ENCODE measurements around the gene ZBTB39.
"Not testable (repeated sequence)": the region's sequence is repeated elsewhere in the genome, so short reads cannot be mapped to it uniquely, and the experiment has no call there.

Gene ZBTB39, protein sequence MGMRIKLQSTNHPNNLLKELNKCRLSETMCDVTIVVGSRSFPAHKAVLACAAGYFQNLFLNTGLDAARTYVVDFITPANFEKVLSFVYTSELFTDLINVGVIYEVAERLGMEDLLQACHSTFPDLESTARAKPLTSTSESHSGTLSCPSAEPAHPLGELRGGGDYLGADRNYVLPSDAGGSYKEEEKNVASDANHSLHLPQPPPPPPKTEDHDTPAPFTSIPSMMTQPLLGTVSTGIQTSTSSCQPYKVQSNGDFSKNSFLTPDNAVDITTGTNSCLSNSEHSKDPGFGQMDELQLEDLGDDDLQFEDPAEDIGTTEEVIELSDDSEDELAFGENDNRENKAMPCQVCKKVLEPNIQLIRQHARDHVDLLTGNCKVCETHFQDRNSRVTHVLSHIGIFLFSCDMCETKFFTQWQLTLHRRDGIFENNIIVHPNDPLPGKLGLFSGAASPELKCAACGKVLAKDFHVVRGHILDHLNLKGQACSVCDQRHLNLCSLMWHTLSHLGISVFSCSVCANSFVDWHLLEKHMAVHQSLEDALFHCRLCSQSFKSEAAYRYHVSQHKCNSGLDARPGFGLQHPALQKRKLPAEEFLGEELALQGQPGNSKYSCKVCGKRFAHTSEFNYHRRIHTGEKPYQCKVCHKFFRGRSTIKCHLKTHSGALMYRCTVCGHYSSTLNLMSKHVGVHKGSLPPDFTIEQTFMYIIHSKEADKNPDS

DNA sequence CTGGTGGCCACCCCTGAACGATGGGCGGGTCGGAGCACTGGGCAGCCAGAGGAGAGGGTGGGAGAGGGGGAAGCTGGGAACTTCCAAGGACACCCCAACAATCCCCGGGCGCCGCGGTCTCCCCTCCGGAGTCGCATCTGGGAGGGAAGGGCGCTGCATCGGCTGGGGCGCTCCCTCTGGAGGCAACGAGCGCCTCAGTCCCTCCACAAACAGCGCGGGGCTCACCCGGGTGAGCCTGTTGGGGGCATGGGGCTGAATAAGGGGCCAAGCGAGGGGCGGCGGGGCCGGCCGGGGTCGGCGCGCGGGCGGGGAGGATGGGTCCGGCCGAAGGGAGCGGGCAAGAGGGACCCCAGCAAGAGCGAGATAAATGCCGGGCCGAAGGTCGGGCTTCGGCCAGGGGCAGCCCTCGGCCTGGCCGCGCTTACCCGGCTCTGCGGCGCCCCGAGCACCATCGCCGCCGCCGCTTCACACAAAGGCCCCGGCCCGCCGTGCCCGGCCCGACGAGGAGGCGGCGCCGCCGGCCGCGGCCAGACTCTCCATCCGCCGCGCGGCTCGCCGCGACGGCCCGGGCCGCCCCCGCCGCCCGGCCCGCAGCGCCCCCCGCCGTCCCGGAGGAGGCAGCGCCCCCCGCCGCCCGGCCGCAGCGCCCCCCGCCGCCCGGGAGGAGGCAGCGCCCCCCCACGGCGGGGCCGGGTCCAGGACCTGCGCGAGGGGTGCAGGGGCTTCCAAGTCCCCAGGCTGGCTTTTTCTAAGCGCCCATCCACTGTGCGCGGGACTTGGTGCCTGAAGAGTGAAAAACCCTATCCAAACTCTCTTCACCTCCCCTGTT lies at the start of gene ZBTB39:
TSS of gene ZBTB39 (minus strand) at position 567 of the 829 bp plus-strand sequence. CDS start 1,629 bp downstream, outside the sequence.
- DNase-seq = peak; percentile 70

DNA sequence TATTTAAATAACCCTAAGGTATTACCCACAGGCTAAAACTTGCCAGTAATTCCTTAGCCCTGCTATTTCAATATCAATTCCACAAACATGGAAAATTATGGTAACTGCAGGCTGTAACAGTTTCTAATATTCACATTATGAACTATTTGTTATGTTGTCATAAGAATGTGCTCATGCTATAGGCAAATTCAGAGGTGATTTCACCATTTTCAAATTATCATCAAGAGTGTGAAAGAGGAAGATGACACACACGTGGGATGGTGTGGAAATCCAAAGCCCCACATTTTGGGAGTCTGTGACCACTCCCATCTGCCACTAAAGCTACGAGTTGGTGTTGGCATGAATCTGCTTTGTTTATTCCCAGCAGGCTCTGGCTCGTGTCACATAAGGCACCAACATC lies 49.5 kb upstream of the ZBTB39 start:
- no peak for DNase-seq

GRCh38 chr12:57053901-57054300 lies 47.6 kb upstream of the ZBTB39 start:
- DNase-seq = not testable (repeated sequence)

DNA sequence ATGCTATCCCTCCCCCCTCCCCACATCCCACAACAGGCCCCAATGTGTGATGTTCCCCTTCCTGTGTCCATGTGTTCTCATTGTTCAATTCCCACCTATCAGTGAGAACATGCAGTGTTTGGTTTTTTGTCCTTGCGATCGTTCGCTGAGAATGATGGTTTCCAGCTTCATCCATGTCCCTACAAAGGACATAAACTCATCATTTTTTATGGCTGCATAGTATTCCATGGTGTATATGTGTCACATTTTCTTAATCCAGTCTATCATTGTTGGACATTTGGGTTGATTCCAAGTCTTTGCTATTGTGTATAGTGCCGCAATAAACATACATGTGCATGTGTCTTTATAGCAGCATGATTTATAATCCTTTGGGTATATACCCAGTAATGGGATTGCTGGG lies 46.8 kb upstream of the ZBTB39 start:
- not testable (repeated sequence) for DNase-seq

DNA sequence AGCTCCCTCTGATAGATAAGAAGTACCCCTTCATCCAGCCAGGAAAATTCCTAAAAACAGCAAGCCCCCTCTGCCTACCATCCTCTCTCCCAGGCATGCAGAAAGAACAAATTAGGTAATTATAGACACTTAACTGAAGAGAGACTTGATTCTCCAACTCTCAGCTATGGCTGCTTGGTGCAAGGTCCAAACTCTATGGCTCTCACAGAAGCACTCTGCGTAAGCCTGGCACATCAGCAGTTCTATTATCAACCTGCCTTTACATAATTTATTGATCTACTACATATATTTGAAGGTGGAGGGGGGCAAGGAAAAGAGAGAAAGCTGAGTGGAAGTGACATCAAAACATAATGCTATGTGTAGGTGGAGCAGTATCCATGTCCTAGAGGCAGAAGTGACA lies 44.7 kb upstream of the ZBTB39 start:
- DNase-seq = no peak

DNA sequence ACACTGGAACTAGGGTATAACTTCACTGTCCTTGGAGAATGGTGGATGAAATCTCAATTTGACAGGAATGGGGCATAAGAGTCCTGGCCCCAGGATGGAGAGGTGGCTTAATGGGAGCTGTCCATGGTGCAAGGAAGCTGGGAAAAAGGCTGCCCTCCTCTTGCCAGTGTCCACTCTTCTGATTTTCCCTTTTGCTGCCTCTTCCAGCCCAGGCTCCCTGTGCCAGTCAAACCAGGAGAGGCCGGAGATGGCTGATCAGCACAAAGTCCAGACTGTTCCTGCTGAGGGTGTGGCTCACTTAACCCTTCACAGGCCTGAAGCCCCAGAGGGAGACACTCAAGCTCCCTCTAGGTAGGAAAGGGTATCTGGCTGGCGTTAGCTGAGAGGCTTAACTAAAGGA lies 43.5 kb upstream of the ZBTB39 start, which contains the start of gene MYO1A:
TSS of gene MYO1A (minus strand) at position 240 of the 400 bp plus-strand sequence. CDS start 1,806 bp downstream, outside the sequence.
- no peak for DNase-seq

DNA sequence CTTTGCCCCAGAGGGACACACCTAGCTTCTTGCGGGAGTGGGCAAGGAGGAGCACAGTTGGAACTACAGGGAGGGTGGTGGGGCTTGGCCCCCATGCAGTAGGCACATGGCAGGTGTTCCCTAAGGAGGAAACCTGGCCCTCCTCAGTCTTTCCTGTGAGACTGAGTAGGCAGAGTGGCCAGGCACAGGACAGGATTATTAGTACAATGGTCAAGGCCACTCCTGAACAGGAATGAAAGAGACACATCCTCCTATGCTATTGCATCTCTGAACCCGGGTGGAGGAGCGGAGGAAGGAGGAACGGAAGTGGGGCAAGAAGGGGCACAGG lies 42.7 kb upstream of the ZBTB39 start:
- no peak for DNase-seq

DNA sequence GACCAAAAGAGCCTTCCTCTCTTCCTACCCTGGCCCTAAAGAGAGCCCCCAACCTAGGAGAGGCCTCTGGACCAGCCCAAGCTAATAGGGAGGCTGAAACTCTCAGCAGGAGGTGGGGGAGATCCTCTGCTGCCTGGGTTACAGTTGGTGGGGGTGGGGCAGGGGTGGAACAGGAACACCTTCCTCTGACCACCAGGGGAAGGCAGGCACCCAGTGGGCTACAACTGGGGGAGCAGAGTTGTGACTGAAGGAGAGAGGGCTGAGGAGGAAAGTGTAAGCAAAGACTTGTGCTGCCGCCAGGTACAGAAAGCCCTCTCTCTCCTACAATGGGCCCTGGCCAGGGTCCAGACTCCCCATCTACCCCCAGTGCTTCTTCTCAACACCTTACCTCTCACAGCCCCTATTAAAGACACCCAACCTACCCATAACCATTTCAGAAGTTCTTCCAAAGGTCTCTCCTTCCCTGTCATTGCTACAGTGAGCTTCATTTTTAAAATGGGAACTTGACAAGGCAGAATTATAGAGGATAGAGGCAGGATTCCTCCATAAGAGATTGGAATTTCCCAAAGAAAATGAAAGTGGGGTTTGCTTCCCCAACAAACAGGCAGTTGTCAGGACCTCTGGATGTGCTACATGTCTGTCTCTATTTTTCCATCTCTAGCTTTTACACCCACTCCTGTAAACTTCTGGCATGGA lies 42.2 kb upstream of the ZBTB39 start:
- no peak for DNase-seq

DNA sequence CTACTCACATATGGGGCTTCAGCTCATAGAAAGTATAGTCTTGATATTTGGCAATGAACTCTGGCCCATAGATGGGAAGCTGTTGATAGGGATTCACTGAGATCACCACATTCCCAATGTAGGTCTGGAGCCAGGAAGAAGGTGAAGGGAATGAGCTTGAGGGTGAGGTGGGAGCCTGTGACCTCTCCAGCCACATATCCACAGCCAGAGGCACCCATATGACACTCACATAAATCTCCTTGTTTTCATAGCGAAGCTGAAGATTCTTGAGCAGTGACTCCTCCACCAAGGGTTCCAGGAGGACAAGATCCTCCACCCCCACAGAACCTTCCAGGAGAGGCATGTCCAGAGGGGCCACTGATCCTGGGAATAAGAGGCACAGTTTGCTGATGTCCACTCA lies 41.6 kb upstream of the ZBTB39 start:
- no peak for DNase-seq

DNA sequence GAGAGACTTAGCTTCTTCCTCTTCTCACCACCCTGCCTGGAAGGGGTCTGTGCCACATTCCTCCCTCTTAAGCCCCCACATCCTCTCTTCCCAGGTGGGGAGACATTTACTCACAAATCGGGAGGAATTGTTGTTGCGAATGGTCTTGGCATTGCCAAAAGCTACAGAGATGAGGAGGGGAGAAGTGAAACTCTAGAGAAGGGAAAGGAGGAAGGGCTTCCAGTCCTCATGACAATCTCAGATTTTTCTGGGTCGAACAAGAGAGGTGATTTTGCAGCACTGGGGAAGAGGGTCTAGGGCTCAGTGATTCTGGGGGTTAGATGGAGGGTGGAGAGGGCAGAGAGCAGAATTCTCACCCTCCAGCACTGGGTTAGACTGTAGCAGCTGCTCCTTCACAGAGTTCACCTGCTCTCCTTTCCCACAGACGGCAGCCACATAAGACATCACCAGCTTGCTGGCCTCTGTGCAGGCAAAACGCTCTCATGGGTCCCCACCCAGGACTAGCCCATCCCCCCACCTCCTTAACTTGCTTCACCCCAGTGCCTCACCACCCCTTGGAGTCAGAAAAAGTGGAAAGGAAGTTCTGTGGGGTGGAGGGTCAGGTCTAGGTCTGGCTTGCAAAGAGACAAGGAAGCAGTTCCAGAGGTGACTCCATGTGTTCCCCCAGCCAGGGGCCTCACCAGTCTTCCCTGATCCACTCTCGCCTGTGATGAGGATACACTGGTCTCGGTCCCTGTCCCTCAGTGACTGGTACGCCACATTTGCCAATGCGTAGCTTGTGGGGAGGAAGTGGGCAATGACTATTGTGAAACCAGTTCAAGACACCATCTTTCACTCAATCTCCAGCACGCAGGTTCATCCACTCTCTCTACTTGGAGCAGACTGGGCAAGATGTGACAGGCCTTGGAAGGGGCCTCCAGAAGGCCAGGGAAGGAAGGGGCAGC lies 40.9 kb upstream of the ZBTB39 start:
- DNase-seq = no peak

DNA sequence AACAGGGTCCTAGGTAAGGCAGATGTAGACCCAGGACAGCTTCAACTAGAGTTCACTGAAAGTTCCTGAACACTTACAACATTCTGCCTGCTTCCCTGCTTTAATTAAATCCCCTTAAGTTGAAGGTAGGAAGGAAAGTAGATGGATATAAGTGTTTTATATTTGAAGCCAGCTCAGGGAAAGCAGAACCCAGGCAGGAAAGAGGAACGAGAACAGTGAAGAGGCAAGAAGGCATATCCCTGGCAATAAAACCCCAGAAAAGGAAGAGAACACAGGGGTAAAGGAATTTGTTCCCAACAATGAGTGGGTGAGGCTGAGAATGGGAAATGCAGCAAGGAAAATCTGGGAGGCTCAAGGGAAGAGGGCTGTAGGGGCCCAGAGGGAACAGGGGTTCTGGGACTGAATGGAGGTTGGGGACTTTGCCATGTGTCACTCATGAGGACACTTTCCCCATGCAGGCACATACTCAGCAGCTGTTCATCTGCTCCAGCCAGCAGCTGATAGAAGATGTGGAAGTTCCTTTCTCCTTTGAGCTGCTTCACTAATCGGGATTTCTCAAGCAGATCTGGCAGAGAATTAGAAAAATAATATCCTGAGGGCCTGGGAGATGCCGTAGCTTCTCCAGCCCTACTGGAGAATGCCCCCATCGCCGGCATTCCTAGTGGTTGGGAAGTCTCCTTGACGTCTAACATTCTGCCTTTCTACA lies 39.9 kb upstream of the ZBTB39 start:
- DNase-seq = no peak

GRCh38 chr12:57044889-57045288 lies 38.5 kb upstream of the ZBTB39 start:
- no peak for DNase-seq

- DNase-seq = no peak
Measured at GRCh38 chr12:57044468-57044867, 38.1 kb upstream of the ZBTB39 start.

DNA sequence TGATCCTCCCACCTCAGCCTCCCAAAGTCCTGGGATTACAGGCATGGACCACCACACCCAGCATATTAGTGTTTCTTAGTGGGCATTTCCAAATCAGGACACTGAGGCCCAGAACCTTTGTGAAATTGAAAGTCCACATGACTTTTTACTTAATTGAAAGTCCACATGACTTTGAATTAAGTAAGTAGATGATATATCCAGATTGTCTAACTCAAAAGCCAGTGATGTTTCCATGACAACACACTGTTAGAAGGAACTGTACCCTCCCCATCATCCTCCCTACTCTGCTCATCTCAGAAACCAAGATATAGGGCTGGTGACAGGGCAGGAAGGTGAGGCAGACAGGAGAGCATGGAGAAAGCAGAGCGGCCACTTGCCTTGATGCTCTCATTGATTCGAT lies 36.3 kb upstream of the ZBTB39 start:
- no peak for DNase-seq

- no peak for DNase-seq
Measured at GRCh38 chr12:57040750-57041149, 34.4 kb upstream of the ZBTB39 start.

GRCh38 chr12:57040211-57040610 lies 33.9 kb upstream of the ZBTB39 start:
- no peak for DNase-seq

DNA sequence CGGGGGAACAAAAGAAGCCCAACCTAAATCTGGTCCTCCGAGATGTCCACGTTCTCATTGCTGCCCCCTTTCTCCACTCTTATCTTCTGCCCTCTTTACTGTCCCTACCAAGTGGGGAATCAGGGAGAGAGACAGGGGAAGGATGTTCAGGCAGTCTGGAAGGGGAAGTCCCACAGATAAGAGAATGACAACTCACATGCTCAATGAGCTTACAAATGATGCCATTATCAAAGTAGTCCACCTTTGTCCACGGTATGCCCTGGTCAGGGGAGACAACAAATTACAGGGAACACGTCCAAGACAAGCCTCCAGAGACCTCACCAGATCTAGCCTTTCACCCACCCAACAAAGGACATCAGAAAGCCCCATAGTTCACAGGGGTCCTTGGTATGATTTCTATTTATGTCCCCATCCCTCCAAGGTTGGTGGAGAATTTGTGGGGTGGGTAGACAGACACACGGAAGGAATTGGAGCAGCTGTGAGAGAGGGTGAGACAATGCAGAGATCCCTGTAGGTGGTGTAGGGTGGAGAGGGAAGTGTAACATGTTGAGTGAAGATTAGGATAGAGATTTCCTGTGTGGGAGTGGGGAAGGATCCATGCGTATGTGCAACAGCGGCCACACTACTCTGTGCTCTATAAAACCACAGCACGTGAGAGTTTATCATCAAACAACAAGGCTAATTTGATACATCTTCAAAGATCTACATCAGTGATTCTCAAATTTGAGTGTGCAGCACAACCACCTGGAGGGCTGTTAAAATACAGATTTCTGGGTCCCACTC lies 32.9 kb upstream of the ZBTB39 start:
- no peak for DNase-seq

DNA sequence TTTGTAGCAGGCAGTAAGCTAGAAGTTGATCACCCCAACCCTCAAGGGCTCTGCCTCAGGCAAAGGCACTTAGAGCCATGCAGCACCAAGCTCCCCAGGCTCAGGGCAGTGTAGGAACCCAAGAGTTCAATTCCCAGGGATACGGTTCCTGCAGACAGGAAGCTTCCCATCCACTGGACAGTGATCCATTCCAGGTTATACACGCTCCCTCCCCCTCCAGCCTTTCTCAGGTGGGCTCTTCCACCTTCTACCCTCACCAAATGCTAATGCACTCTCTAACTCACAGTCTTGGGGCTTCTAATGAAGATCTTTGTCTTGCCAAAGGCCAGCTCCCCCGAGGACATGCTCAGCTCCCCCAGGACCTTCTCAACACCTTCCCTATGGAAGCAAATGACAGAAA lies 30.9 kb upstream of the ZBTB39 start:
- DNase-seq = no peak

DNA sequence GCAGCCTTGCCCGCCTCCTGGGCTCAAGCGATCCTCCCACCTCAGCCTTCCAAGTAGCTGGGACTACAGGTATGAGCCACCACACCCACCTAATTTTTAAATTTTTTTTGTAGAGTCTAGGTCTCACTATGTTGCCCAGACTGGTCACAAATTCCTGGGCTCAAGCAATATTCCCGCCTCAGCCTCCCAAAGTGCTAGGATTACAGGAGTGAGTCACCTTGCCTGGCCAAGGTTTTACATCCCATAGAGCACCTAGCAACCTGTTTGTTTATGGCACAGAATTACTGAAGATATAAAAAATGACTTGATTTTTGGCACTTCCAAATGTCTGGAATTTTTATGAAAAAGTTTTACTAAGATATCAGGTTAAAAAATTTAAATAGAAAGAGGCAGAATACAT lies 27.1 kb upstream of the ZBTB39 start:
- DNase-seq = no peak

GRCh38 chr12:57031789-57032188 lies 25.4 kb upstream of the ZBTB39 start:
- no peak for DNase-seq

All from activated CD8-positive, alpha-beta memory T cell treated with anti-CD3 and anti-CD28 coated beads, Interleukin-2, amount 50 U/mL, for 4 hours (primary cell).